Measurements from ENCODE around the gene ZNF558. TPM values are rescaled to one million over a fixed set of nuclear protein-coding genes. Genes with fewer than 3 reads are reported as not detected.

Gene ZNF558
- total and polyA plus RNA-seq, 2 of the 8 experiments (the other 6 are each of a cell fraction or from before 2014, with no cell fraction given): 4.3 to 14.3 TPM

- WGBS, 2 experiments (ENCODE audit: extremely low coverage in 1 of 2, insufficient coverage in 1 of 2, insufficient read length in 1 of 2, insufficient replicate concordance in 2 of 2, low coverage in 1 of 2, low lambda C conversion rate in 2 of 2, missing lambda C conversion rate in 1 of 2): 94% methylated on average over 3 of the region's 3 CpGs; no CpG with 5 or more reads in 1 of the 2 experiments
- no peak for FAIRE-seq
- Histone ChIP-seq H3K23ac (ENCODE audit: insufficient read length) (no peak overlapping the region), H2AK5ac (ENCODE audit: low read depth, low read length) (no peak overlapping the region), H3K4me3 (ENCODE audit: extremely low read depth in 1 of 4, insufficient read depth in 2 of 4, low read depth in 3 of 4, low read length in 4 of 4) (no peak overlapping the region), H3K27ac (ENCODE audit: low read depth, low read length) (no peak overlapping the region), H3K18ac (ENCODE audit: extremely low read depth, low read length) (no peak overlapping the region), H4K5ac (ENCODE audit: insufficient read length, low read depth, low read length) (no peak overlapping the region), H3K4me1 (replicated peaks in 1 of 4; ENCODE audit: control insufficient read depth in 3 of 4, insufficient read depth in 4 of 4, low read length in 3 of 4) (no peaks in the 10 kb centered on the region), H2BK12ac (ENCODE audit: low read depth, low read length) (no peak overlapping the region), H3K23me2 (ENCODE audit: low read depth, low read length) (no peaks in the 10 kb centered on the region), H3K56ac (replicated peaks; ENCODE audit: insufficient read length, low read depth, low read length) (no peak overlapping the region), H2BK5ac (ENCODE audit: low read depth, low read length) (no peak overlapping the region), H4K8ac (ENCODE audit: extremely low read depth, insufficient read depth, low read length) (no peak overlapping the region), H4K20me1 (replicated peaks in 1 of 2; ENCODE audit: control insufficient read depth in 1 of 2, insufficient read depth in 2 of 2, low read length in 2 of 2) (no peaks in the 10 kb centered on the region), H2BK120ac (replicated peaks; ENCODE audit: low read depth, low read length) (no peak overlapping the region), H3K36me3 (ENCODE audit: control insufficient read depth in 2 of 4, insufficient read depth in 4 of 4, low read length in 3 of 4) (peaks cover 14 to 94% (median 41%) of the 10 kb centered on the region in 4 experiments), H4K91ac (replicated peaks; ENCODE audit: insufficient read length, low read length) (no peak overlapping the region), H2BK20ac (ENCODE audit: low read length) (no peak overlapping the region), H3K4ac (replicated peaks; ENCODE audit: insufficient read length, low read depth, low read length) (no peak overlapping the region), H3K27me3 (replicated peaks in 1 of 4; ENCODE audit: control insufficient read depth in 3 of 4, extremely low read depth in 1 of 4, insufficient read depth in 3 of 4, low read length in 3 of 4) (no peaks in the 10 kb centered on the region), H3K4me2 (ENCODE audit: insufficient read depth in 1 of 2, low read depth in 2 of 2, low read length in 2 of 2) (no peak overlapping the region), H2BK15ac (ENCODE audit: low read length) (no peak overlapping the region), H3K9me3 (ENCODE audit: insufficient read depth in 2 of 2, low read depth in 1 of 2, low read length in 1 of 2) (peaks cover 73 to 82% of the 10 kb centered on the region in 2 experiments), H3K79me1 (ENCODE audit: low read depth, low read length) (no peaks in the 10 kb centered on the region), H2AFZ (ENCODE audit: low read length) (no peak overlapping the region), H3K9ac (replicated peaks in 1 of 4; ENCODE audit: extremely low read depth in 1 of 4, low read depth in 3 of 4, low read length in 3 of 4) (no peak overlapping the region), H3K14ac (ENCODE audit: insufficient read length) (no peak overlapping the region), H3K79me2 (ENCODE audit: control insufficient read depth in 1 of 2, insufficient read depth in 2 of 2, low read length in 2 of 2) (no peaks in the 10 kb centered on the region)
- POLR2A ChIA-PET (ENCODE audit: partially characterized antibody): no interaction called here
- CTCF ChIA-PET (ENCODE audit: partially characterized antibody): no interaction called here
- no peak for DNase-seq (ENCODE audit: low read depth in 1 of 2, low spot score in 2 of 2)
- TF ChIP-seq EP300 (IDR thresholded peaks at IDR 0.05; ENCODE audit: borderline replicate concordance in 1 of 2, low read depth in 2 of 2, low read length in 2 of 2) (no peak), EZH2 (IDR thresholded peaks at IDR 0.05; ENCODE audit: low read depth, low read length, severe bottlenecking) (no peak), JUN (IDR thresholded peaks at IDR 0.05; ENCODE audit: low read depth, low read length) (no peak), TCF12 (IDR thresholded peaks at IDR 0.05; ENCODE audit: low read depth, low read length) (no peak), RNF2 (IDR thresholded peaks at IDR 0.05; ENCODE audit: borderline replicate concordance, low read depth, low read length, missing control alignments, poor library complexity, severe bottlenecking) (no peak), GABPA (IDR thresholded peaks at IDR 0.05; ENCODE audit: borderline replicate concordance, insufficient read depth, low read length) (no peak), ASH2L (IDR thresholded peaks at IDR 0.05; ENCODE audit: low read length) (no peak), RAD21 (IDR thresholded peaks at IDR 0.05 in 1 of 2, conservative IDR thresholded peaks at IDR 0.05 in 1 of 2; ENCODE audit: low read depth in 2 of 2, low read length in 2 of 2) (no peak), ATF3 (IDR thresholded peaks at IDR 0.05; ENCODE audit: insufficient read depth, low read depth, low read length) (no peak), POU5F1 (IDR thresholded peaks at IDR 0.05; ENCODE audit: low read depth, low read length) (no peak), HDAC2 (IDR thresholded peaks at IDR 0.05; ENCODE audit: borderline replicate concordance in 1 of 2, low read depth in 2 of 2, low read length in 2 of 2) (no peak), MAX (IDR thresholded peaks at IDR 0.05) (no peak)
Observed at GRCh38 chr19:8814176-8814575, 17.9 kb downstream of the ZNF558 start.
